Activated T-cell treated with anti-CD3 and anti-CD28 coated beads for 48 hours (primary cell): ENCODE data around the gene CYSTM1.

Experiments
- DNase-seq: peaks from one replicate; pipeline ENCODE4 v3.0.0-alpha.2; 2020; ENCODE audit warnings: low read depth

CYSTM1 gene

GRCh38 chr5:140259500-140259899, 84.5 kb downstream of the CYSTM1 start:
- DNase-seq = no peak

DNA sequence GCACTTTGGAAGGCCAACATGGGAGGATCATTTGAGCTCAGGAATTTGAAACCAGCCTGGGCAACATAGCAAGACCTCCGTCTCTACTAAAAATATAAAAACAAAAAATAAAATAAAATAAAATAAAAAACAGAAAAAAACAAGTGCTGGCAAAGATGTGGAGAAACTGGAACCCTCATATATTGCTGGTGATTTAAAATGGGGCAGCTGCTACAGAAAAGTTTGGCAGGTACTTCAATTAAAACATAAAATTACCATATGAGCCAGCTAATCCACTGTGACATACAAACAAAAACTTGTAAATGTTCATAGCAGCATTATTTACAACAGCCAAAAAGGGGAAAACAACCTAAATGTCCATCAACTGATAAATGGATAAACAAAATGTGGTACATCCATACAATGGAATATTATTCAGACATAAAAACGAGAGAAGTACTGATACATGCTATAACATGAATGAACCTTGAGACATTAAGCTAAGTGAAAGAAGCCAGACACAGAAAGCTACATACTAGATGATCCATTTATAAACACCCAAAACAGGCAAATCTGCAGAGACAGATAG, 85.2 kb downstream of the CYSTM1 start:
- no peak for DNase-seq

DNA sequence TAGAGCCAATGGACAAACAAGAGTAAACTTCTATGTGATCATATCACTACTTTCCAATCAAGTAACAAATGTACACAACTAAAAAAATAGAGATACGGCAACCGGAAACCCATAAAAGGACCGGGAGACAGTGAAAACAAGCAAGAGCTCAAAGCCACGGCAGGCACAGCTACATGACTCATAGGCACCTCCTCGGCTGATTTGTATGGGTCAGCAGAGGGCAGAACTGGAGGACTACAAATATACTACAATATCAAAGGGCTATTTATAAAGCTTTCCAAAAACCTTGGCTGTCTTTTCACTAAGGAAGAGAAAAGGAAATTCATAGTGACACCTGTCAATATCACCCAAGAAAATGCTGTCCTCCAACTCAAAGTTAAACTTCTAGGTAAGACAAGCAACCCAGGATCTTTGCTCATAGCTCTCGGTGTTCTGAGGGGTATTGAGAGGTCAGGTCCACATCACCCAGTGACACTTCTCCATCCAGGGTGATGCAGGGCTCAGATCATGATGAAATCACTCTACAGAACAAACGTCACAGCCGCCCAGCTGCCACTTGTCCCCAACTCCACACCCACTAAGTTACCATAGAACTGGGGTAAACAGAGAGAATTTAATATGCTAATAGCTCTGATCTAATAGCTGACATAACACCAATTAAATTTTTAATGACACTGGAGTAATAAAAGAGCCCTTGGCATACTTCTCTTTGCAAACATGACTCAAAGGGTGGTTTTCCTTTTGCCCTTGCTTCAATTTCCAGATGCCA, 86.6 kb downstream of the CYSTM1 start:
- DNase-seq = no peak

DNA sequence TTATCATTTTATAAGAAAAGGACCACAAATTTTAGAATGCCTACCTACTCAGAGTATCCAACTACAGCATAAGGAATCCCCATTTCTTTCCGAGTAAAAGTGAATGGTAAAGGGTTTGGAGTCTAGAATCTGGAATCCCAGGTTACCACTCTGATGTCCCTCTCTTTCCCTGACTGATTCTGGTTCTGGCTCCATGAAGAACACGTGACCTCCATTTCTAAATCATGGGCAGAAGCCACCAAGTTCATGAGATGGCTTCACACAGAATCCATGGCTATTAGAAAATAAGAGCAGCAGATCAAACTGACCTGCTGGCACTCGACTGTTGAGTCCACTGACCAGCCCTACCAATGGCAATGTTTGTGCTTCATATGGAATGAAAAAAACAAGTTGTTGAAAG, 87.2 kb downstream of the CYSTM1 start:
- no peak for DNase-seq

DNA sequence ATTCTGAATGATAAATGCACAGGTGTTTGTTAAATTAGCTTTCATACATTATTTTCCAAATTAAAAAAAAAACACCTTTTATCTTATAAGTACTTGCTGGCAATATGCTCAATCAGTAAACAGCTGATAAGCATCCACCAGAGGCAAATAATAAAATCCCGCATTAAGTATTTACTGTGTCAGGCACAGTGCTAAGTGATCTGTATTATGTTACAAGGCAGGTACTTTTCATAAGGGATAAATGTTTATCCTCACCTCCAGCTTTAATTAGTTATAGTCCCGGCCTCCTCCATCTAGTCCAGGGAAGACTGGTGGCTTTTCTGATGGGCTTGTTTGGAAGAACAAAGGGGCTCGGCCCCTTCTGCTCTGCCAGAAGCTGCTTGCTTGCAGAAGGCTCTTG, 87.9 kb downstream of the CYSTM1 start:
- DNase-seq = no peak

GRCh38 chr5:140265845-140266244, 90.9 kb downstream of the CYSTM1 start:
- DNase-seq = no peak

GRCh38 chr5:140266471-140267200, 91.6 kb downstream of the CYSTM1 start:
- no peak for DNase-seq

DNA sequence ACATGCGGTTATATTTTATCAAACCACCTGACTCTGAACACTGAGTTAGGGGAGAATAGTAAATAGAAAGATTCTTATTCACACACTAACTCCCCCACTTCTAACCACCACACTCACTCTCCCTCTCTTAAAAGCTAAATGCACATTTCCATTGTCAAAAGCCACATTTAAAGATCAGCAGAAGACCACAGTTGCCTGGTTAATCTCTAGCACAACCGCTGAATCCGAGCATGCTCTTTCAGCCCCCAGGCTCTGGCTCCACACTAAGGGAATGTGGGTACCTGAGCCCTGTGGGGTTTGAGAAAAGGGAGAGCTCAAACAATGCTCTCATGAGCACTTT, 92.2 kb downstream of the CYSTM1 start:
- DNase-seq = no peak

- no peak for DNase-seq
Observed at GRCh38 chr5:140267559-140268018, 92.6 kb downstream of the CYSTM1 start.

DNA sequence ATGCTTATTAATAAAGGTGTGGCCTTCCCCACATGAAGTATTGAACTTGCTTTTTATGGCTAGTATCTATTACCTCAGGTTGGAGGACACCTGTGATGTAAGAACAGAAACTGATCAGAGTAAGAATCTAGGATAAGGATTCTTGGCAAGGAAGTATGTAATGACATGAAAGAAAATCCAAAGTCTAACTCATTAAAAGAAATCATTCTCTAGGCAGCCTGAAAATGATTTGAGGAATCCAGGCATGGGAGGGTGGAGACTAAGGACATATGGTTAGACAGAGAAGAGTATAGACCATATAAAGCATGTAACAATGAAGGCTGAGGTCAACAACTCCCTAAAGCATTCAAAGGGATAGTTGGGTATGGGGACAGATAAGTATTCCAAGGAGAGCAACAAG, 95.0 kb downstream of the CYSTM1 start:
- DNase-seq = no peak

- no peak for DNase-seq
Observed at GRCh38 chr5:140273401-140273877, 98.5 kb downstream of the CYSTM1 start.

GRCh38 chr5:140275837-140276236, 100.8 kb downstream of the CYSTM1 start:
- no peak for DNase-seq

- DNase-seq = no peak
Observed at GRCh38 chr5:140282266-140282665, 107.3 kb downstream of the CYSTM1 start.

- DNase-seq = no peak
Observed at GRCh38 chr5:140284013-140284412, 109.0 kb downstream of the CYSTM1 start.

DNA sequence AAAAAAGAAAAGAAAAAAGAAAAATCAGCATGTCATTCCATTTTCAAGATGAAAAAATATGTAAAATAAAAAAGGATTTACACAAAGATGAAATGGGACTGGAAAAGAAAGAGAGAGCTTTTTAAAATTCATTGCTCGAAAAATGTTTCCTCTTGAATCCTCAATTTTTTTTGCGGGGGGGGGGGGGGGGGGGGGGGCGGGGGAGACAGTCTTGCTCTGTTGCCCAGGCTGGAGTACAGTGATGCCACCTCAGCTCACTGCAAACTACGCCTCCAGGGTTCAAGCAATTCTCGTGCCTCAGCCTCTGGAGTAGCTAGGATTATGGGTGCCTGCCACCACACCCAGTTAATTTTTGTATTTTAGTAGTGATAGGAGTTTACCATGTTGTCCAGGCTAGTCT, 111.4 kb downstream of the CYSTM1 start:
- no peak for DNase-seq

- DNase-seq = no peak
Observed at GRCh38 chr5:140287801-140288521, 113.0 kb downstream of the CYSTM1 start.

DNA sequence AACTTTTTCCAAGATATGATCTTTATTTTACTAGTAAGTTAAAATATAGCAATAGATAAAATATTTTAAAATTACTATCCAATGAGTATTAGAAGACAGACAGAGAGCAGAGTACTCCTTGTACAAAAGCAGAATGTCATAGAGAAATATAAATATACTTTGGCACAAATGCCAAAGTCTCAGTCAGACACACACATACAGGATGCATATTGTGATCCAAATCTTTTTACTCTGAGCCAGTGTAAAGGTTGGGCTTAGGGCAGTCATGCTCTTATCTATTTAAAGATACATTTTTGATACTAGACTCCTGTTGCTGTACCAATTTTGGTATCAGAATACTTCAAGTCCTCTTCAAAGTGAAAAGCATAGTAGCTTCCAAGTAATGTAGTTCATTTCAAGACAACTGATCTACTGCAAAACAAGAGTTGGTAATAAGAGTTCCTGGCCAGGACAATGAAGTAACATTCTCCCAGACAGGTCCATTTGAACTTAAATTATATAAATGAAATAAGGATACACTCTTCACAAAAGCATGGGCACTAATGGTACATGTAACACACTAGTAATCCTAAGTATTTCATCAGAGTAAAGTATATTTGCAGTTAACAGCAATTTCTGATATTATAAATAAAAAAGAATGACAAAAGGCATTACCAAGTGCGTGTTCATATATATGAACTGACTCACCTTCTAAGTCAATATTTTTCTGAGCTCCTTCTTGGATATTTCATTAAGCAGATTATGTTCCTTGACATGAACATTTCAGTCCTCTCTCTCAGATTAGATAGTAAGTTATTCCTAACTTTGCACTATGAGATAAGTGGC, 117.4 kb downstream of the CYSTM1 start:
- DNase-seq = no peak
